WTC11 (cell line): Measurements from ENCODE around the gene KHDC4. TPM values are rescaled to one million over a fixed set of nuclear protein-coding genes. Genes with fewer than 3 reads are reported as not detected.

Source experiments
- ATAC-seq: fragments of 200-7000 bp; cut with Tn5 transposase; 2 replicates; pipeline ENCODE4 v1.10.0; 2021; ENCODE audit warnings: mild to moderate bottlenecking, moderate library complexity
- CTCF ChIA-PET: fragments of 300-600 bp; sonication (Branson Sonifier 250); formaldehyde crosslinking; loops from one replicate; lab custom pipeline; 2021; ENCODE audit warnings: antibody characterized with exemption; lab: Charles Lee
- POLR2A ChIA-PET: fragments of 350-600 bp; sonication (Branson Sonifier 250); formaldehyde crosslinking; loops from one replicate; lab custom pipeline; 2021; ENCODE audit warnings: antibody characterized with exemption; lab: Charles Lee
- DNase-seq: peaks from one replicate; pipeline ENCODE4 v3.0.0; 2021; ENCODE audit warnings: low spot score
- H3K27ac Mint-ChIP-seq: 2 replicates; pipeline ENCODE4 v1.8.0; 2021; ENCODE audit warnings: mixed read lengths
- H3K27me3 Mint-ChIP-seq: 2 replicates; pipeline ENCODE4 v1.8.0; 2021; ENCODE audit warnings: low read depth, mild to moderate bottlenecking, moderate library complexity, mixed read lengths
- H3K36me3 Mint-ChIP-seq: 2 replicates; pipeline ENCODE4 v1.8.0; 2021; ENCODE audit warnings: mixed read lengths
- H3K4me1 Mint-ChIP-seq: 2 replicates; pipeline ENCODE4 v1.8.0; 2022; ENCODE audit warnings: mixed read lengths
- H3K4me3 Mint-ChIP-seq: 2 replicates; pipeline ENCODE4 v1.8.0; 2021; ENCODE audit warnings: mild to moderate bottlenecking, moderate library complexity, mixed read lengths
- H3K9me3 Mint-ChIP-seq: 2 replicates; pipeline ENCODE4 v1.8.0; 2021; ENCODE audit warnings: mixed read lengths
- CREM ChIP-seq: sonication (generic); formaldehyde crosslinking; IDR thresholded peaks from 2 replicates; pipeline ENCODE4 v1.8.1; 2022; ENCODE audit warnings: mild to moderate bottlenecking, missing genetic modification reagents, moderate library complexity
- FOXP1 ChIP-seq: sonication (generic); formaldehyde crosslinking; IDR thresholded peaks from 2 replicates; pipeline ENCODE4 v1.8.0; 2022; ENCODE audit warnings: missing genetic modification reagents, mild to moderate bottlenecking, moderate library complexity, borderline replicate concordance
- GABPB1 ChIP-seq: sonication (generic); formaldehyde crosslinking; IDR thresholded peaks from 2 replicates; pipeline ENCODE4 v1.8.1; 2023; ENCODE audit warnings: mild to moderate bottlenecking, missing genetic modification reagents
- SMAD4 ChIP-seq: sonication (generic); formaldehyde crosslinking; IDR thresholded peaks from 2 replicates; pipeline ENCODE4 v1.8.0; 2022; ENCODE audit warnings: mild to moderate bottlenecking, missing genetic modification reagents
- SP1 ChIP-seq: sonication (generic); formaldehyde crosslinking; conservative IDR thresholded peaks from 2 replicates; pipeline ENCODE4 v1.8.1; 2022; ENCODE audit warnings: missing genetic modification reagents
- TEAD4 ChIP-seq: sonication (generic); formaldehyde crosslinking; IDR thresholded peaks from 2 replicates; pipeline ENCODE4 v1.8.0; 2022; ENCODE audit warnings: mild to moderate bottlenecking, missing genetic modification reagents
- total RNA-seq: library from RNA; stranded (reverse); gene quantifications from 3 replicates; pipeline ENCODE4 v1.2.3, GENCODE V29; 2021
- TF ChIP-seq, protein P1 (sequence below): sonication (generic); formaldehyde crosslinking; IDR thresholded peaks from 2 replicates; pipeline ENCODE4 v1.8.1; 2023; ENCODE audit warnings: mild to moderate bottlenecking, missing genetic modification reagents, borderline replicate concordance
- TF ChIP-seq, protein P2 (sequence below): sonication (generic); formaldehyde crosslinking; conservative IDR thresholded peaks from 2 replicates; pipeline ENCODE4 v1.8.1; 2022; ENCODE audit warnings: mild to moderate bottlenecking, missing genetic modification reagents
- TF ChIP-seq, protein P3 (sequence below): sonication (generic); formaldehyde crosslinking; IDR thresholded peaks from 2 replicates; pipeline ENCODE4 v1.8.0; 2023; ENCODE audit warnings: missing genetic modification reagents, mild to moderate bottlenecking, borderline replicate concordance
- TF ChIP-seq, protein P4 (sequence below): sonication (generic); formaldehyde crosslinking; IDR thresholded peaks from 2 replicates; pipeline ENCODE4 v1.8.1; 2022; ENCODE audit warnings: low read depth, missing genetic modification reagents, borderline replicate concordance
- TF ChIP-seq, protein P5 (sequence below): sonication (generic); formaldehyde crosslinking; IDR thresholded peaks from 2 replicates; pipeline ENCODE4 v1.8.0; 2022; ENCODE audit warnings: mild to moderate bottlenecking, missing genetic modification reagents
- TF ChIP-seq, protein P6 (sequence below): sonication (generic); formaldehyde crosslinking; IDR thresholded peaks from 2 replicates; pipeline ENCODE4 v1.8.1; 2022; ENCODE audit warnings: mild to moderate bottlenecking, missing genetic modification reagents, moderate library complexity, borderline replicate concordance
- TF ChIP-seq, protein P7 (sequence below): sonication (generic); formaldehyde crosslinking; IDR thresholded peaks from 2 replicates; pipeline ENCODE4 v1.8.0; 2022; ENCODE audit warnings: mild to moderate bottlenecking, missing genetic modification reagents
- TF ChIP-seq, protein P8 (sequence below): fragments of 250-450 bp; sonication (Bioruptor Pico); IDR thresholded peaks from 2 replicates; pipeline ENCODE4 v1.8.0; 2021; ENCODE audit warnings: mild to moderate bottlenecking

KHDC4 gene
- total RNA-seq, 1 experiment from 2014 or later = 64.4 TPM

DNA sequence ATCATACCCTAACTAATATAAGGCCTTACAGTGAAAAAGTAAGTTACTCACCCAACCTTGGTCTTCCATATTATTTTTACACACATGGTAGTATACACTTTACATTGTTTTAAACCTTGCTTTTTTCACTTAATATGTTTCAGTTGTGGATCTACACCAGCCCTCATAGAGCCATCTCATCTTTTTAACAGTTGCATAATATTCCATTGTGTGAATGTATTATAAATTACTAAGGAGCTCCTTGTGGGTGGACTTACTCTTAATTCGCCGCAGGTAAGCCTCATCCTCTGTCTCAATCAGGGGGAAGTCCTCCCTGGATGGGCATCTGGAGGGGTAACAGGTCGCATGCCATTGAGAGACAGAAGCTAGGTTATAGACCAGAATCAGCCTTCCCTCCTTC is 20.4 kb upstream of the KHDC4 start:
- Mint-ChIP-seq H3K4me3 (no peak overlapping the region), H3K9me3 (no peaks in the 10 kb centered on the region), H3K4me1 (no peaks in the 10 kb centered on the region), H3K27me3 (no peaks in the 10 kb centered on the region), H3K36me3 (peaks cover 63% of the 10 kb centered on the region), H3K27ac (no peak overlapping the region)
- ChIA-PET CTCF (interaction anchor here (1.0 to 1.6 kb wide), 3 partner anchors 24 to 112 kb away, joined by 5 to 6 read pairs (median 6); partner anchors contain the start of gene ARHGEF2), POLR2A (interaction anchor here (0.7 kb wide), 1 partner anchor 14 kb away, joined by 3 read pairs; no protein-coding TSS in a partner anchor)
- DNase-seq = no peak
- no peak for ATAC-seq
- no peak for TF ChIP-seq GABPB1 (CRISPR knock-in tag)
- TF ChIP-seq TEAD4 (CRISPR knock-in tag) = no peak
- TF ChIP-seq, protein P1, sequence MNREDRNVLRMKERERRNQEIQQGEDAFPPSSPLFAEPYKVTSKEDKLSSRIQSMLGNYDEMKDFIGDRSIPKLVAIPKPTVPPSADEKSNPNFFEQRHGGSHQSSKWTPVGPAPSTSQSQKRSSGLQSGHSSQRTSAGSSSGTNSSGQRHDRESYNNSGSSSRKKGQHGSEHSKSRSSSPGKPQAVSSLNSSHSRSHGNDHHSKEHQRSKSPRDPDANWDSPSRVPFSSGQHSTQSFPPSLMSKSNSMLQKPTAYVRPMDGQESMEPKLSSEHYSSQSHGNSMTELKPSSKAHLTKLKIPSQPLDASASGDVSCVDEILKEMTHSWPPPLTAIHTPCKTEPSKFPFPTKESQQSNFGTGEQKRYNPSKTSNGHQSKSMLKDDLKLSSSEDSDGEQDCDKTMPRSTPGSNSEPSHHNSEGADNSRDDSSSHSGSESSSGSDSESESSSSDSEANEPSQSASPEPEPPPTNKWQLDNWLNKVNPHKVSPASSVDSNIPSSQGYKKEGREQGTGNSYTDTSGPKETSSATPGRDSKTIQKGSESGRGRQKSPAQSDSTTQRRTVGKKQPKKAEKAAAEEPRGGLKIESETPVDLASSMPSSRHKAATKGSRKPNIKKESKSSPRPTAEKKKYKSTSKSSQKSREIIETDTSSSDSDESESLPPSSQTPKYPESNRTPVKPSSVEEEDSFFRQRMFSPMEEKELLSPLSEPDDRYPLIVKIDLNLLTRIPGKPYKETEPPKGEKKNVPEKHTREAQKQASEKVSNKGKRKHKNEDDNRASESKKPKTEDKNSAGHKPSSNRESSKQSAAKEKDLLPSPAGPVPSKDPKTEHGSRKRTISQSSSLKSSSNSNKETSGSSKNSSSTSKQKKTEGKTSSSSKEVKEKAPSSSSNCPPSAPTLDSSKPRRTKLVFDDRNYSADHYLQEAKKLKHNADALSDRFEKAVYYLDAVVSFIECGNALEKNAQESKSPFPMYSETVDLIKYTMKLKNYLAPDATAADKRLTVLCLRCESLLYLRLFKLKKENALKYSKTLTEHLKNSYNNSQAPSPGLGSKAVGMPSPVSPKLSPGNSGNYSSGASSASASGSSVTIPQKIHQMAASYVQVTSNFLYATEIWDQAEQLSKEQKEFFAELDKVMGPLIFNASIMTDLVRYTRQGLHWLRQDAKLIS = no peak
- TF ChIP-seq SP1 (CRISPR knock-in tag) = no peak

DNA sequence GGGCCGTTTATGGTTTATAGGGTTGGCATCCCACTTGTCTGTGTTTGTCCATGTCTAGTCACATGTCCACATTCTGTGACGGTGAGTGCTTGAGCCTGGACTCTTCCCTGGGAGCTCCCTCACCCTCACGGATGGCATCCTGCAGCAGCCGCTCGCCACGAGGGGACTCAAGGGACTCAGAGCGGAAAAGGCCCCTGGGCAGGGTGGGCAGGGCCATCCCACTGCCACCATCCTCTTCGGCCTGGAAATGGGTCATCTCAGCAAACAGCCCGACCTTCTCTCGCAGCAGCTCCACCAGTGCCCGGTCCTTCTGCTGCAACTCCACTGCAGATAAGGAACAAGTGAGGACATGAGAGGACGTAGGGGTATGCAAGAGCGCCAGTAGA is 18.3 kb upstream of the KHDC4 start:
- ATAC-seq (no peak), DNase-seq (no peak)
- Mint-ChIP-seq H3K27ac (no peak overlapping the region), H3K4me1 (no peaks in the 10 kb centered on the region), H3K27me3 (no peaks in the 10 kb centered on the region), H3K4me3 (no peak overlapping the region), H3K9me3 (no peaks in the 10 kb centered on the region), H3K36me3 (peaks cover 56% of the 10 kb centered on the region)
- CTCF ChIA-PET = interaction anchor here (1.2 kb wide), 1 partner anchor 37 kb away, joined by 3 read pairs; no protein-coding TSS in a partner anchor
- POLR2A ChIA-PET = interaction anchor here (0.7 kb wide), 1 partner anchor 14 kb away, joined by 3 read pairs; no protein-coding TSS in a partner anchor
- TF ChIP-seq, protein P2, sequence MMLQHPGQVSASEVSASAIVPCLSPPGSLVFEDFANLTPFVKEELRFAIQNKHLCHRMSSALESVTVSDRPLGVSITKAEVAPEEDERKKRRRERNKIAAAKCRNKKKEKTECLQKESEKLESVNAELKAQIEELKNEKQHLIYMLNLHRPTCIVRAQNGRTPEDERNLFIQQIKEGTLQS (CRISPR knock-in tag) = no peak
- no peak for TF ChIP-seq SMAD4 (CRISPR knock-in tag)
- TF ChIP-seq CREM (CRISPR knock-in tag) = no peak
- TF ChIP-seq, protein P3, sequence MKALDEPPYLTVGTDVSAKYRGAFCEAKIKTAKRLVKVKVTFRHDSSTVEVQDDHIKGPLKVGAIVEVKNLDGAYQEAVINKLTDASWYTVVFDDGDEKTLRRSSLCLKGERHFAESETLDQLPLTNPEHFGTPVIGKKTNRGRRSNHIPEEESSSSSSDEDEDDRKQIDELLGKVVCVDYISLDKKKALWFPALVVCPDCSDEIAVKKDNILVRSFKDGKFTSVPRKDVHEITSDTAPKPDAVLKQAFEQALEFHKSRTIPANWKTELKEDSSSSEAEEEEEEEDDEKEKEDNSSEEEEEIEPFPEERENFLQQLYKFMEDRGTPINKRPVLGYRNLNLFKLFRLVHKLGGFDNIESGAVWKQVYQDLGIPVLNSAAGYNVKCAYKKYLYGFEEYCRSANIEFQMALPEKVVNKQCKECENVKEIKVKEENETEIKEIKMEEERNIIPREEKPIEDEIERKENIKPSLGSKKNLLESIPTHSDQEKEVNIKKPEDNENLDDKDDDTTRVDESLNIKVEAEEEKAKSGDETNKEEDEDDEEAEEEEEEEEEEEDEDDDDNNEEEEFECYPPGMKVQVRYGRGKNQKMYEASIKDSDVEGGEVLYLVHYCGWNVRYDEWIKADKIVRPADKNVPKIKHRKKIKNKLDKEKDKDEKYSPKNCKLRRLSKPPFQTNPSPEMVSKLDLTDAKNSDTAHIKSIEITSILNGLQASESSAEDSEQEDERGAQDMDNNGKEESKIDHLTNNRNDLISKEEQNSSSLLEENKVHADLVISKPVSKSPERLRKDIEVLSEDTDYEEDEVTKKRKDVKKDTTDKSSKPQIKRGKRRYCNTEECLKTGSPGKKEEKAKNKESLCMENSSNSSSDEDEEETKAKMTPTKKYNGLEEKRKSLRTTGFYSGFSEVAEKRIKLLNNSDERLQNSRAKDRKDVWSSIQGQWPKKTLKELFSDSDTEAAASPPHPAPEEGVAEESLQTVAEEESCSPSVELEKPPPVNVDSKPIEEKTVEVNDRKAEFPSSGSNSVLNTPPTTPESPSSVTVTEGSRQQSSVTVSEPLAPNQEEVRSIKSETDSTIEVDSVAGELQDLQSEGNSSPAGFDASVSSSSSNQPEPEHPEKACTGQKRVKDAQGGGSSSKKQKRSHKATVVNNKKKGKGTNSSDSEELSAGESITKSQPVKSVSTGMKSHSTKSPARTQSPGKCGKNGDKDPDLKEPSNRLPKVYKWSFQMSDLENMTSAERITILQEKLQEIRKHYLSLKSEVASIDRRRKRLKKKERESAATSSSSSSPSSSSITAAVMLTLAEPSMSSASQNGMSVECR (CRISPR knock-in tag) = no peak
- TF ChIP-seq, protein P4, sequence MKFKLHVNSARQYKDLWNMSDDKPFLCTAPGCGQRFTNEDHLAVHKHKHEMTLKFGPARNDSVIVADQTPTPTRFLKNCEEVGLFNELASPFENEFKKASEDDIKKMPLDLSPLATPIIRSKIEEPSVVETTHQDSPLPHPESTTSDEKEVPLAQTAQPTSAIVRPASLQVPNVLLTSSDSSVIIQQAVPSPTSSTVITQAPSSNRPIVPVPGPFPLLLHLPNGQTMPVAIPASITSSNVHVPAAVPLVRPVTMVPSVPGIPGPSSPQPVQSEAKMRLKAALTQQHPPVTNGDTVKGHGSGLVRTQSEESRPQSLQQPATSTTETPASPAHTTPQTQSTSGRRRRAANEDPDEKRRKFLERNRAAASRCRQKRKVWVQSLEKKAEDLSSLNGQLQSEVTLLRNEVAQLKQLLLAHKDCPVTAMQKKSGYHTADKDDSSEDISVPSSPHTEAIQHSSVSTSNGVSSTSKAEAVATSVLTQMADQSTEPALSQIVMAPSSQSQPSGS (CRISPR knock-in tag) = no peak
- TF ChIP-seq, protein P5, sequence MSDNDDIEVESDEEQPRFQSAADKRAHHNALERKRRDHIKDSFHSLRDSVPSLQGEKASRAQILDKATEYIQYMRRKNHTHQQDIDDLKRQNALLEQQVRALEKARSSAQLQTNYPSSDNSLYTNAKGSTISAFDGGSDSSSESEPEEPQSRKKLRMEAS (CRISPR knock-in tag) = no peak
- TF ChIP-seq, protein P6, sequence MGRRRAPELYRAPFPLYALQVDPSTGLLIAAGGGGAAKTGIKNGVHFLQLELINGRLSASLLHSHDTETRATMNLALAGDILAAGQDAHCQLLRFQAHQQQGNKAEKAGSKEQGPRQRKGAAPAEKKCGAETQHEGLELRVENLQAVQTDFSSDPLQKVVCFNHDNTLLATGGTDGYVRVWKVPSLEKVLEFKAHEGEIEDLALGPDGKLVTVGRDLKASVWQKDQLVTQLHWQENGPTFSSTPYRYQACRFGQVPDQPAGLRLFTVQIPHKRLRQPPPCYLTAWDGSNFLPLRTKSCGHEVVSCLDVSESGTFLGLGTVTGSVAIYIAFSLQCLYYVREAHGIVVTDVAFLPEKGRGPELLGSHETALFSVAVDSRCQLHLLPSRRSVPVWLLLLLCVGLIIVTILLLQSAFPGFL (CRISPR knock-in tag) = no peak
- TF ChIP-seq, protein P7, sequence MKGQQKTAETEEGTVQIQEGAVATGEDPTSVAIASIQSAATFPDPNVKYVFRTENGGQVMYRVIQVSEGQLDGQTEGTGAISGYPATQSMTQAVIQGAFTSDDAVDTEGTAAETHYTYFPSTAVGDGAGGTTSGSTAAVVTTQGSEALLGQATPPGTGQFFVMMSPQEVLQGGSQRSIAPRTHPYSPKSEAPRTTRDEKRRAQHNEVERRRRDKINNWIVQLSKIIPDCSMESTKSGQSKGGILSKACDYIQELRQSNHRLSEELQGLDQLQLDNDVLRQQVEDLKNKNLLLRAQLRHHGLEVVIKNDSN (CRISPR knock-in tag) = no peak
- no peak for TF ChIP-seq FOXP1 (CRISPR knock-in tag)
- TF ChIP-seq, protein P8, sequence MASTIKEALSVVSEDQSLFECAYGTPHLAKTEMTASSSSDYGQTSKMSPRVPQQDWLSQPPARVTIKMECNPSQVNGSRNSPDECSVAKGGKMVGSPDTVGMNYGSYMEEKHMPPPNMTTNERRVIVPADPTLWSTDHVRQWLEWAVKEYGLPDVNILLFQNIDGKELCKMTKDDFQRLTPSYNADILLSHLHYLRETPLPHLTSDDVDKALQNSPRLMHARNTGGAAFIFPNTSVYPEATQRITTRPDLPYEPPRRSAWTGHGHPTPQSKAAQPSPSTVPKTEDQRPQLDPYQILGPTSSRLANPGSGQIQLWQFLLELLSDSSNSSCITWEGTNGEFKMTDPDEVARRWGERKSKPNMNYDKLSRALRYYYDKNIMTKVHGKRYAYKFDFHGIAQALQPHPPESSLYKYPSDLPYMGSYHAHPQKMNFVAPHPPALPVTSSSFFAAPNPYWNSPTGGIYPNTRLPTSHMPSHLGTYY (CRISPR knock-in tag) = no peak
- TF ChIP-seq GABPB1 (CRISPR knock-in tag) = no peak
